ENCODE data around the gene ZNF438.

The ZNF438 gene

GRCh38 chr10:30868611-30869010, 163.1 kb downstream of the ZNF438 start:
- DNase-seq, result peak; percentile 78

GRCh38 chr10:30866896-30867295, 164.8 kb downstream of the ZNF438 start:
- no peak for DNase-seq

GRCh38 chr10:30865141-30865926, 166.3 kb downstream of the ZNF438 start:
- DNase-seq, result no peak

GRCh38 chr10:30863516-30864210, 168.0 kb downstream of the ZNF438 start:
- DNase-seq, result no peak

- DNase-seq, result peak; percentile 21
Observed at GRCh38 chr10:30862486-30862885, 169.2 kb downstream of the ZNF438 start.

- no peak for DNase-seq
Observed at GRCh38 chr10:30861976-30862375, 169.7 kb downstream of the ZNF438 start.

GRCh38 chr10:30861221-30861620, 170.4 kb downstream of the ZNF438 start:
- DNase-seq, result no peak

GRCh38 chr10:30858499-30858898, 173.2 kb downstream of the ZNF438 start:
- DNase-seq, result no peak

GRCh38 chr10:30857803-30858202, 173.9 kb downstream of the ZNF438 start:
- DNase-seq, result no peak

- DNase-seq, result no peak
Observed at GRCh38 chr10:30855131-30855530, 176.5 kb downstream of the ZNF438 start.

- no peak for DNase-seq
Observed at GRCh38 chr10:30854656-30855055, 177.0 kb downstream of the ZNF438 start.

- no peak for DNase-seq
Observed at GRCh38 chr10:30853066-30853465, 178.6 kb downstream of the ZNF438 start.

GRCh38 chr10:30850776-30851175, 180.9 kb downstream of the ZNF438 start:
- no peak for DNase-seq

GRCh38 chr10:30849231-30850035, 182.2 kb downstream of the ZNF438 start:
- DNase-seq, result no peak

- no peak for DNase-seq
Observed at GRCh38 chr10:30848396-30849032, 183.2 kb downstream of the ZNF438 start.

- DNase-seq, result no peak
Observed at GRCh38 chr10:30847642-30848041, 184.0 kb downstream of the ZNF438 start.

- DNase-seq, result no peak
Observed at GRCh38 chr10:30847199-30847598, 184.5 kb downstream of the ZNF438 start.

- no peak for DNase-seq
Observed at GRCh38 chr10:30846710-30847109, 185.0 kb downstream of the ZNF438 start.

GRCh38 chr10:30842894-30843293, 188.8 kb downstream of the ZNF438 start:
- no peak for DNase-seq

GRCh38 chr10:30842185-30842584, 189.5 kb downstream of the ZNF438 start:
- DNase-seq, result no peak

GRCh38 chr10:30840395-30841050, 191.1 kb downstream of the ZNF438 start:
- no peak for DNase-seq

- DNase-seq, result no peak
Observed at GRCh38 chr10:30839652-30840051, 192.0 kb downstream of the ZNF438 start.

GRCh38 chr10:30836406-30836805, 195.3 kb downstream of the ZNF438 start:
- DNase-seq, result no peak
